ENCODE data around the gene NSMCE1. TPM values are rescaled to one million over a fixed set of nuclear protein-coding genes. Genes with fewer than 3 reads are reported as not detected.

The NSMCE1 gene
- total RNA-seq, 1 donor from 2014 or later = 39.6 TPM

GRCh38 chr16:27232901-27233625 lies 35.5 kb downstream of the NSMCE1 start:
- no peak for DNase-seq (ENCODE audit: low spot score)

- DNase-seq (ENCODE audit: low spot score) = no peak
Measured at GRCh38 chr16:27232061-27232900, 36.3 kb downstream of the NSMCE1 start.

- no peak for DNase-seq (ENCODE audit: low spot score)
Measured at GRCh38 chr16:27231692-27232060, 36.9 kb downstream of the NSMCE1 start.

- no peak for DNase-seq (ENCODE audit: low spot score)
Measured at GRCh38 chr16:27230562-27231001, 38.0 kb downstream of the NSMCE1 start.

- no peak for DNase-seq (ENCODE audit: low spot score)
Measured at GRCh38 chr16:27229891-27230470, 38.6 kb downstream of the NSMCE1 start.

GRCh38 chr16:27228621-27229501 lies 39.7 kb downstream of the NSMCE1 start:
- DNase-seq (ENCODE audit: low spot score) = no peak

GRCh38 chr16:27228045-27228444 lies 40.5 kb downstream of the NSMCE1 start:
- DNase-seq (ENCODE audit: low spot score) = no peak

GRCh38 chr16:27226976-27227705 lies 41.4 kb downstream of the NSMCE1 start:
- DNase-seq (ENCODE audit: low spot score) = no peak

- DNase-seq (ENCODE audit: low spot score) = no peak
Measured at GRCh38 chr16:27226476-27226875, 42.1 kb downstream of the NSMCE1 start.

- no peak for DNase-seq (ENCODE audit: low spot score)
Measured at GRCh38 chr16:27225536-27226360, 42.8 kb downstream of the NSMCE1 start.

- DNase-seq (ENCODE audit: low spot score) = no peak
Measured at GRCh38 chr16:27224741-27225300, 43.8 kb downstream of the NSMCE1 start.

- no peak for DNase-seq (ENCODE audit: low spot score)
Measured at GRCh38 chr16:27224271-27224737, 44.3 kb downstream of the NSMCE1 start.

- no peak for DNase-seq (ENCODE audit: low spot score)
Measured at GRCh38 chr16:27223701-27224100, 44.9 kb downstream of the NSMCE1 start.

GRCh38 chr16:27223226-27223610 lies 45.4 kb downstream of the NSMCE1 start:
- DNase-seq (ENCODE audit: low spot score) = no peak

- DNase-seq (ENCODE audit: low spot score) = no peak
Measured at GRCh38 chr16:27222249-27223225, 46.0 kb downstream of the NSMCE1 start.

- no peak for DNase-seq (ENCODE audit: low spot score)
Measured at GRCh38 chr16:27221576-27222248, 46.9 kb downstream of the NSMCE1 start.

GRCh38 chr16:27220991-27221390 lies 47.6 kb downstream of the NSMCE1 start:
- no peak for DNase-seq (ENCODE audit: low spot score)
